CD8-positive, alpha-beta memory T cell (primary cell): ENCODE measurements around the gene DERL2. TPM values are rescaled to one million over a fixed set of nuclear protein-coding genes. Genes with fewer than 3 reads are reported as not detected.

Source experiments
- CTCF ChIA-PET: fragments of 350-600 bp; sonication (Branson Sonifier 250); formaldehyde crosslinking; loops from one replicate; lab custom pipeline; 2021; ENCODE audit warnings: antibody characterized with exemption; lab: Charles Lee
- POLR2A ChIA-PET: fragments of 350-600 bp; sonication (Branson Sonifier 250); formaldehyde crosslinking; loops from one replicate; lab custom pipeline; 2021; ENCODE audit warnings: antibody characterized with exemption; lab: Charles Lee
- DNase-seq, 5 donors: peaks; one replicate each; pipeline versions ENCODE4 v3.0.0 to v3.0.0-alpha.2; 2020 to 2022; ENCODE audit warnings: mixed read lengths in 1 of 5
- H3K27ac ChIP-seq: one replicate; pipeline ENCODE4 v1.7.0; 2013; ENCODE audit warnings: low read depth, mild to moderate bottlenecking, low read length, moderate library complexity
- H3K27me3 ChIP-seq: 2 replicates; pipeline ENCODE4 v1.7.0; 2013; ENCODE audit warnings: low read length, mild to moderate bottlenecking; ENCODE audit not compliant: insufficient read depth, poor library complexity, severe bottlenecking
- H3K36me3 ChIP-seq: 2 replicates; pipeline ENCODE4 v1.7.0; 2013; ENCODE audit warnings: mild to moderate bottlenecking, low read length, moderate library complexity; ENCODE audit not compliant: insufficient read depth
- H3K4me1 ChIP-seq: 2 replicates; pipeline ENCODE4 v1.7.0; 2013; ENCODE audit warnings: mild to moderate bottlenecking, low read length, moderate library complexity; ENCODE audit not compliant: insufficient read depth
- H3K4me3 ChIP-seq: 2 replicates; pipeline ENCODE4 v1.7.0; 2013; ENCODE audit warnings: mild to moderate bottlenecking, low read length
- H3K9me3 ChIP-seq: 2 replicates; pipeline ENCODE4 v1.7.0; 2013; ENCODE audit warnings: mild to moderate bottlenecking, low read length
- H3K27ac Mint-ChIP-seq, 8 donors: one replicate each; pipeline ENCODE4 v1.8.0; 2020 to 2021; ENCODE audit warnings: mixed read lengths in 8 of 8, mild to moderate bottlenecking in 6 of 8, inconsistent platforms in 3 of 8, moderate library complexity in 3 of 8
- H3K27me3 Mint-ChIP-seq, 2 donors: one replicate each; pipeline ENCODE4 v1.8.0; 2020 to 2021; ENCODE audit warnings: mixed read lengths in 2 of 2, mild to moderate bottlenecking in 1 of 2, moderate library complexity in 1 of 2
- H3K36me3 Mint-ChIP-seq, 3 donors: one replicate each; pipeline ENCODE4 v1.8.0; 2020 to 2021; ENCODE audit warnings: mixed read lengths in 3 of 3, inconsistent platforms in 1 of 3, mild to moderate bottlenecking in 1 of 3
- H3K4me1 Mint-ChIP-seq, 3 donors: one replicate each; pipeline ENCODE4 v1.8.0; 2020 to 2021; ENCODE audit warnings: mixed read lengths in 3 of 3, inconsistent platforms in 1 of 3, mild to moderate bottlenecking in 1 of 3
- H3K4me3 Mint-ChIP-seq, 7 donors: one replicate each; pipeline ENCODE4 v1.8.0; 2020 to 2021; ENCODE audit warnings: mixed read lengths in 7 of 7, mild to moderate bottlenecking in 6 of 7, moderate library complexity in 4 of 7, inconsistent platforms in 2 of 7
- H3K9me3 Mint-ChIP-seq, 5 donors: one replicate each; pipeline ENCODE4 v1.8.0; 2020 to 2022; ENCODE audit warnings: mixed read lengths in 5 of 5, mild to moderate bottlenecking in 3 of 5, moderate library complexity in 2 of 5, inconsistent platforms in 1 of 5
- polyA plus RNA-seq: library from polyadenylated mRNA; unstranded; fragments of 300-500 nt; fragmentation: Illumina TruSeq; gene quantifications from one replicate; pipeline ENCODE4 v1.2.3, GENCODE V29; 2021
- total RNA-seq, 2 experiments: library from RNA; stranded (reverse); gene quantifications; one replicate each; pipeline ENCODE4 v1.2.3, GENCODE V29; 2021

DERL2 gene
- total and polyA plus RNA-seq, 3 experiments from 2014 or later, result 89.8 to 98.3 (median 92.0) TPM

DNA sequence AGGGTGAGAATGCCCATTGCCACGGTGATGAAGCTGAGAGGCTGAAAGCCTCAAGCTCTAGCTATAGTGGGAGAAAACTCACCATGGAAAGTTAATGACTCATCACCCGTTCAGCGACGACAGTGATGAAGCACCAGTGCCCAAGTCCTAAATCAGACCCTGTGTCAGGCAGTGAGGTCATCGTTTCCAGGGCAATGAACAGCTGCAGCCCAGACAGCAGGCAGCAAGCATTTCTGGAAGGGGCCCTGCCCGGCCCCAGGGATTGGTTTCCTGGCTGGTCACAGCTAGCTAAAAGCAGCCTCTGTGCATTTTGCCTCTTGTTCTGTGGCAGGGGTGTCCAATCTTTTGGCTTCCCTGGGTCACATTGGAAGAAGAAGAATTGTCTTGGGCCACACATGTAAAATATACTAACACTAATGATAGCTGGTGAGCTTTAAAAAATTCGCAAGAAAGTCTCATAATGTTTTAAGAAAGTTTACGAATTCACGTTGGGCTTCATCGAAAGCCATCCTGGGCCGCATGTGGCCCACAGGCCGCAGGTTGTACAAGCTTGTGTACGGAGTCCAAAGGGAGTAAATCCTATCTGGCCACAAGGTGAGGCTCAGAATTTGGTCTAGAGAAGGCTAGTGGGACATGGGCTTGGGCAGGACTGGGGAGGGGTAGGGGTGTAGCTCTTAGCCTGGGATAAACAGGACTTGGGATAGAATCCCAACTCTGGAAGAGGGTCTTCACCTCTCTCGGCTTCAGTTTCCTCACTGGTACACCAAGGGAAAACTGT, 41.0 kb upstream of the DERL2 start:
- Histone ChIP-seq H3K9me3 (no peaks in the 10 kb centered on the region), H3K27ac (no peak overlapping the region), H3K36me3 (peaks cover 67% of the 10 kb centered on the region), H3K4me3 (no peak overlapping the region), H3K4me1 (no peaks in the 10 kb centered on the region), H3K27me3 (no peaks in the 10 kb centered on the region)
- ChIA-PET CTCF (interaction anchor here (2.1 kb wide), 1 partner anchor 9 kb away, joined by 5 read pairs; no protein-coding TSS in a partner anchor), POLR2A (no interaction called here)
- peak in 1 of 5 donors; percentile 14 for DNase-seq
- H3K36me3 Mint-ChIP-seq, result peaks cover 14 to 95% (median 36%) of the 10 kb centered on the region in 3 donors
- peaks cover 0 to 5% (median 0%) of the 10 kb centered on the region in 3 donors for H3K4me1 Mint-ChIP-seq
- no peaks in the 10 kb centered on the region for H3K27me3 Mint-ChIP-seq
- peak overlapping the region in 3 of 8 donors; percentile 23 to 34 (median 33) for H3K27ac Mint-ChIP-seq
- H3K9me3 Mint-ChIP-seq, result no peaks in the 10 kb centered on the region
- no peak overlapping the region for H3K4me3 Mint-ChIP-seq

- Mint-ChIP-seq H3K9me3 (no peaks in the 10 kb centered on the region), H3K36me3 (peaks cover under 1 to 80% (median 30%) of the 10 kb centered on the region in 3 donors), H3K27ac (peak overlapping the region in 2 of 8 donors; percentile 77 to 92), H3K4me3 (no peak overlapping the region), H3K4me1 (peaks cover 0 to 5% (median 0%) of the 10 kb centered on the region in 3 donors), H3K27me3 (no peaks in the 10 kb centered on the region)
- Histone ChIP-seq H3K27ac (no peak overlapping the region), H3K4me3 (no peak overlapping the region), H3K4me1 (no peaks in the 10 kb centered on the region), H3K27me3 (no peaks in the 10 kb centered on the region), H3K36me3 (peaks cover 48% of the 10 kb centered on the region), H3K9me3 (no peaks in the 10 kb centered on the region)
- DNase-seq, result no peak
- ChIA-PET CTCF (interaction anchor here (1.0 kb wide), 1 partner anchor 8 kb away, joined by 3 read pairs; no protein-coding TSS in a partner anchor), POLR2A (no interaction called here)
Measured at GRCh38 chr17:5523249-5523648, 37.3 kb upstream of the DERL2 start.

DNA sequence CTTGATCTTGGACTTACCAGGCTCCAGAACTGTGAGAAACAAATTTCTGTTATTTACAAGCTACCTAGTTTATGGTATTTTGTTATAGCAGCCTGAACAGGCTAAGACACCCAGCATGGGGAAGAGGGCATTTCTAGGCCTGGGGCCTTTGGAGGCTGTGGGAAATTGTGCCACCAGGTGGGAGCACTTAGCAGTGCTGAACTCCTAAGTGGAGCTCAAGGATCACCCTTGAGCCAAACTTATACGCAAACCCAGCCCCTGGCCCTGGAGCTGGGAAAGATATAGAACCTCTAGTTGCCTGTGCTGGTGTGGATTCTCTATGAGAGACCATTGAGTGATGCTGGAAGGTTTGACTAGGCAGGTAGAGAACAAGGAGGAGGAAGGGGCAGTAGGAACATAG, 36.5 kb upstream of the DERL2 start:
- no peak for DNase-seq
- ChIA-PET CTCF (no interaction called here), POLR2A (no interaction called here)
- Histone ChIP-seq H3K27me3 (no peaks in the 10 kb centered on the region), H3K9me3 (no peaks in the 10 kb centered on the region), H3K4me1 (no peaks in the 10 kb centered on the region), H3K4me3 (no peak overlapping the region), H3K27ac (no peak overlapping the region), H3K36me3 (peaks cover 44% of the 10 kb centered on the region)
- Mint-ChIP-seq H3K27me3 (no peaks in the 10 kb centered on the region), H3K27ac (peak overlapping the region in 4 of 8 donors; percentile 24 to 81 (median 45)), H3K9me3 (no peaks in the 10 kb centered on the region), H3K4me3 (no peak overlapping the region), H3K36me3 (peaks cover 7 to 80% (median 34%) of the 10 kb centered on the region in 3 donors), H3K4me1 (peaks cover 0 to 5% (median 0%) of the 10 kb centered on the region in 3 donors)

- H3K4me3 Mint-ChIP-seq, result no peak overlapping the region
- no peak overlapping the region for H3K27ac ChIP-seq
- no peaks in the 10 kb centered on the region for H3K27me3 ChIP-seq
- H3K27ac Mint-ChIP-seq, result peak overlapping the region in 6 of 8 donors; percentile 25 to 74 (median 55)
- H3K4me1 Mint-ChIP-seq, result peaks cover 32 to 41% (median 39%) of the 10 kb centered on the region in 3 donors
- ChIA-PET CTCF (no interaction called here), POLR2A (no interaction called here)
- peaks cover 23 to 69% (median 35%) of the 10 kb centered on the region in 3 donors for H3K36me3 Mint-ChIP-seq
- H3K4me3 ChIP-seq, result no peak overlapping the region
- DNase-seq, result no peak
- H3K4me1 ChIP-seq, result peaks cover 32% of the 10 kb centered on the region
- H3K27me3 Mint-ChIP-seq, result no peaks in the 10 kb centered on the region
- H3K9me3 ChIP-seq, result no peaks in the 10 kb centered on the region
- H3K9me3 Mint-ChIP-seq, result no peaks in the 10 kb centered on the region
- H3K36me3 ChIP-seq, result peaks cover 38% of the 10 kb centered on the region
Measured at GRCh38 chr17:5516060-5516792, 30.2 kb upstream of the DERL2 start.

DNA sequence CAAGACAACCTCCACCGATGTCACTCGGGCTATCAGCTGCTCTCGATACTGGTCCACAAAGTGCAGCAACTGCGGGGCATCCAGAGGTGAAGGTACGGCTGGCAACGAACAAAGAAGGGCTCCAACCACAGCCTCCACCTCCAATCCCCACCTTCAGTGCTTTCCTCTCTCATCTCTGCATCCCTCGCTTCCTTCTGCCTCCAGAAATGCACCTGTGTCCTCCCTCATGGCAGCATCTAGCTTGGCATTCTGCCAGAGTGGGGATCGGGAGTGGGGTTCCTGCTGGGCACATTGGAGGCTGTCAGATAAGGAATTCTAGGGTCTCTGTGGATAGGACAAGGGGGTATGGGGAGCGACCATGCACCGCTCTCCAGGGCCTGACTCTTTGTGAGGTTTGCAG, 29.0 kb upstream of the DERL2 start:
- H3K36me3 Mint-ChIP-seq, result peaks cover 23 to 62% (median 30%) of the 10 kb centered on the region in 3 donors
- H3K36me3 ChIP-seq, result peaks cover 31% of the 10 kb centered on the region

DNA sequence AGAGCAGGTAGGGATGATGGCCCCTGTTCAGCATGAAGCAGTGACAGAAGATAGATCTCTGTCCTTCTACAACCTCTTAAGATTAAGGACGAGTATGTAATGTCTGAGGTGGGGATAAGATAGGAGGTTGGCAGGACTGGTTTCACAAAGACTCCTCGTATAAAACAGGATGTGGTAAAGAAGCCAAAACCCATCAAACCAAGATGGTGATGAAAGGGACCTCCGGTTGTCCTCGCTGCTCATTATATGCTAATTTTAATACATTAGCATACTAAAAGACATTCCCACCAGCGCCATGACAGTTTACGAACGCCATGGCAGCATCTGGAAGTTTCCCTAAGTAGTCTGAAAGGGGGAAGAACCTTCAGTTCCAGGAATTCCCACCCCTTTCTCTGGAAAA, 27.6 kb upstream of the DERL2 start:
- peak overlapping the region in 6 of 7 donors; percentile 16 to 66 (median 40) for H3K4me3 Mint-ChIP-seq
- DNase-seq, result peak in 3 of 5 donors; percentile 33 to 59 (median 59)

More for the DNA sequence above, 29.0 kb upstream of the DERL2 start:
- CTCF ChIA-PET, result interaction anchor here (0.8 kb wide), 1 partner anchor 9 kb away, joined by 3 read pairs; no protein-coding TSS in a partner anchor
- Mint-ChIP-seq H3K9me3 (no peaks in the 10 kb centered on the region), H3K27ac (peak overlapping the region in 2 of 8 donors; percentile 74), H3K27me3 (no peaks in the 10 kb centered on the region), H3K4me1 (peaks cover 32 to 43% (median 41%) of the 10 kb centered on the region in 3 donors), H3K4me3 (peak overlapping the region in 1 of 7 donors; percentile 50)
- Histone ChIP-seq H3K27ac (no peak overlapping the region), H3K9me3 (no peaks in the 10 kb centered on the region), H3K4me3 (no peak overlapping the region), H3K4me1 (peaks cover 32% of the 10 kb centered on the region), H3K27me3 (no peaks in the 10 kb centered on the region)
- POLR2A ChIA-PET, result no interaction called here
- DNase-seq, result peak in 1 of 5 donors; percentile 43

DNA sequence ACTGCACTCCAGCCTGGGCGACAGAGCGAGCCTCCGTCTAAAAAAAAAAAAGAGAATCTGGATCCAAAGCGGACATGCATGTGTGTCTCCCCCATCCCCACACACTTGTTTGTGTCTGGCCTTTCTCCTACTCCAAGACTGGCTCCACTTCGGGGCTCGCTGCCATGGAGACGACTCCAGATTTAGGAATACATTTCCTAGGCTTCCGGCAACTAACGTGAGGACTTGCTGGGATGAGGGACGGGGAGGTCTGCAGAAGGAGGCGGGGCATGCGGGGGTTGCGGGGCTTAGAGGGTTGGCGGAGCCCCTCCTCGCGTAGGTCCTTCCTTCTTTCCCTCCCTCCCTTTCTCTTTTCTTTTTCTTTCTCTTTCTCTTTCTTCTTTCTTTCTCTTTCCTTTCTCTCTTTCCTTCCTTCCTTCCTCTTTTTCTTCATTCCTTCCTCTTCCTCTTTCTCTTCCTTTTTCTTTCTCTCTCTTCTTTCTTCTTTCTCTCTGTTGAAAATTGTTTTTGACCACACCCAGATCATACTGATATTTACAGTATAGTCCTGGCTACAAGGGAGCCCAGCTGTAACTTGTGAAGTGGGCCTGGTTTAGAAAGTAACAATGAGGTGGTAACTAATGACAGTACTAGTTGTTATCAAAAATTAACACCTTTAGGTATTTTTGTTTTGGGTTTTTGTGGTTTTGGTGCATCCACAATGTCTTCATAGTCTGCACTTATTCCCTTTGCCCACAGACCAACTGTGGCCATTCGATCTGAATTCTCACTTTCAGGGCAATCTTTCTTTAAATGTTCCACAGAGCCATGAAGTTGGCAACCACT, 25.6 kb upstream of the DERL2 start:
- H3K36me3 Mint-ChIP-seq, result peaks cover 16 to 65% (median 32%) of the 10 kb centered on the region in 3 donors

More for the DNA sequence above, 27.6 kb upstream of the DERL2 start:
- H3K36me3 ChIP-seq, result peaks cover 35% of the 10 kb centered on the region
- H3K27me3 Mint-ChIP-seq, result no peaks in the 10 kb centered on the region
- POLR2A ChIA-PET, result no interaction called here
- H3K9me3 Mint-ChIP-seq, result no peaks in the 10 kb centered on the region
- H3K4me1 Mint-ChIP-seq, result peaks cover 32 to 43% (median 41%) of the 10 kb centered on the region in 3 donors
- H3K36me3 Mint-ChIP-seq, result peaks cover 23 to 76% (median 33%) of the 10 kb centered on the region in 3 donors
- H3K4me1 ChIP-seq, result peaks cover 32% of the 10 kb centered on the region
- H3K9me3 ChIP-seq, result no peaks in the 10 kb centered on the region
- H3K27ac Mint-ChIP-seq, result peak overlapping the region; percentile 61 to 94 (median 77)
- CTCF ChIA-PET, result no interaction called here
- H3K4me3 ChIP-seq, result no peak overlapping the region
- H3K27me3 ChIP-seq, result no peaks in the 10 kb centered on the region
- H3K27ac ChIP-seq, result no peak overlapping the region

More for the DNA sequence above, 25.6 kb upstream of the DERL2 start:
- Histone ChIP-seq H3K36me3 (peaks cover 27% of the 10 kb centered on the region), H3K27me3 (no peaks in the 10 kb centered on the region), H3K4me1 (peaks cover 32% of the 10 kb centered on the region), H3K4me3 (no peak overlapping the region), H3K9me3 (no peaks in the 10 kb centered on the region), H3K27ac (no peak overlapping the region)
- CTCF ChIA-PET, result no interaction called here
- Mint-ChIP-seq H3K27ac (peak overlapping the region in 7 of 8 donors; percentile 5 to 96 (median 79)), H3K4me3 (peak overlapping the region in 4 of 7 donors; percentile 3 to 38 (median 15)), H3K4me1 (peaks cover 32 to 43% (median 41%) of the 10 kb centered on the region in 3 donors), H3K9me3 (no peaks in the 10 kb centered on the region), H3K27me3 (no peaks in the 10 kb centered on the region)
- POLR2A ChIA-PET, result interaction anchor here (0.7 to 0.9 kb wide), 2 partner anchors 11 to 1067 kb away, joined by 4 to 5 read pairs; a partner anchor contains a TSS
- DNase-seq, result peak in 1 of 5 donors; percentile 14
